Testis (tissue), 3 donors: ENCODE measurements around the gene APOL5. TPM values are rescaled to one million over a fixed set of nuclear protein-coding genes. Genes with fewer than 3 reads are reported as not detected.

Experiments
- DNase-seq: peaks from one replicate; pipeline ENCODE4 v3.0.0-alpha.2; 2019
- H3K27ac ChIP-seq, 2 donors: fragments of 200-600 bp; sonication (generic); one replicate each; pipeline ENCODE4 v1.5.1; 2019
- H3K27me3 ChIP-seq: fragments of 200-600 bp; sonication (generic); one replicate; pipeline ENCODE4 v1.5.1; 2019
- H3K36me3 ChIP-seq: fragments of 200-600 bp; sonication (generic); one replicate; pipeline ENCODE4 v1.5.1; 2017; ENCODE audit warnings: low read depth; ENCODE audit errors: missing control alignments
- H3K4me1 ChIP-seq: fragments of 200-600 bp; sonication (generic); one replicate; pipeline ENCODE4 v1.5.1; 2019
- H3K4me3 ChIP-seq, 2 donors: fragments of 200-600 bp; sonication (generic); one replicate each; pipeline ENCODE4 v1.5.1; 2017 to 2019
- H3K9me3 ChIP-seq: fragments of 200-600 bp; sonication (generic); one replicate; pipeline ENCODE4 v1.5.1; 2017
- POLR2A ChIP-seq: fragments of 450-650 bp; IDR thresholded peaks from one replicate; pipeline ENCODE4 v1.6.1; 2017; ENCODE audit warnings: antibody characterized with exemption, mild to moderate bottlenecking, moderate library complexity
- WGBS, 2 donors: methylation state at CpG; one replicate each; pipeline ENCODE4 v1.1.5; 2018; 5-methylcytosine and 5-hydroxymethylcytosine counted together
- intact Hi-C: fragments of 100-400 bp; cut with DNase I; formaldehyde crosslinking; loops from one replicate; pipeline ENCODE4 v1.15.1; 2023; ENCODE audit warnings: low total_unique reads
- polyA plus RNA-seq: library from polyadenylated mRNA; stranded (reverse); fragments of 350-450 nt; fragmentation: Illumina TruSeq; extraction: RNeasy Lipid Tissue Mini Kit (QIAGEN cat#74804); gene quantifications from one replicate; pipeline ENCODE4 v1.2.3, GENCODE V29; 2014; ENCODE audit warnings: low read depth, low replicate concordance; ENCODE audit not compliant: insufficient read depth
- total RNA-seq, 2 donors: library from RNA; depleted of rRNA; stranded (reverse); fragments of >200 nt; gene quantifications; one replicate each; pipeline ENCODE4 v1.2.3, GENCODE V29; 2016
- TF ChIP-seq, protein P1 (sequence below), 3 experiments: fragments of 450-650 bp in 2 of 3; fragments of 200-600 bp in 1 of 3; sonication (generic) in 1 of 3; IDR thresholded peaks; one replicate each; pipeline ENCODE4 v1.5.1; 2016 to 2019; ENCODE audit warnings: antibody characterized with exemption in 3 of 3, mild to moderate bottlenecking in 2 of 3, moderate library complexity in 1 of 3

Gene APOL5
- total and polyA plus RNA-seq, 3 donors from 2014 or later = 0.31 to 0.74 TPM; not detected in 1

- no peak for TF ChIP-seq POLR2A
- TF ChIP-seq, protein P1, sequence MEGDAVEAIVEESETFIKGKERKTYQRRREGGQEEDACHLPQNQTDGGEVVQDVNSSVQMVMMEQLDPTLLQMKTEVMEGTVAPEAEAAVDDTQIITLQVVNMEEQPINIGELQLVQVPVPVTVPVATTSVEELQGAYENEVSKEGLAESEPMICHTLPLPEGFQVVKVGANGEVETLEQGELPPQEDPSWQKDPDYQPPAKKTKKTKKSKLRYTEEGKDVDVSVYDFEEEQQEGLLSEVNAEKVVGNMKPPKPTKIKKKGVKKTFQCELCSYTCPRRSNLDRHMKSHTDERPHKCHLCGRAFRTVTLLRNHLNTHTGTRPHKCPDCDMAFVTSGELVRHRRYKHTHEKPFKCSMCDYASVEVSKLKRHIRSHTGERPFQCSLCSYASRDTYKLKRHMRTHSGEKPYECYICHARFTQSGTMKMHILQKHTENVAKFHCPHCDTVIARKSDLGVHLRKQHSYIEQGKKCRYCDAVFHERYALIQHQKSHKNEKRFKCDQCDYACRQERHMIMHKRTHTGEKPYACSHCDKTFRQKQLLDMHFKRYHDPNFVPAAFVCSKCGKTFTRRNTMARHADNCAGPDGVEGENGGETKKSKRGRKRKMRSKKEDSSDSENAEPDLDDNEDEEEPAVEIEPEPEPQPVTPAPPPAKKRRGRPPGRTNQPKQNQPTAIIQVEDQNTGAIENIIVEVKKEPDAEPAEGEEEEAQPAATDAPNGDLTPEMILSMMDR (IDR thresholded peaks at IDR 0.05) = no peak
- WGBS, 2 donors = 71 to 82% methylated on average over 4 of the region's 4 CpGs
Measured at GRCh38 chr22:35681454-35682052, 36.1 kb upstream of the APOL5 start.

DNA sequence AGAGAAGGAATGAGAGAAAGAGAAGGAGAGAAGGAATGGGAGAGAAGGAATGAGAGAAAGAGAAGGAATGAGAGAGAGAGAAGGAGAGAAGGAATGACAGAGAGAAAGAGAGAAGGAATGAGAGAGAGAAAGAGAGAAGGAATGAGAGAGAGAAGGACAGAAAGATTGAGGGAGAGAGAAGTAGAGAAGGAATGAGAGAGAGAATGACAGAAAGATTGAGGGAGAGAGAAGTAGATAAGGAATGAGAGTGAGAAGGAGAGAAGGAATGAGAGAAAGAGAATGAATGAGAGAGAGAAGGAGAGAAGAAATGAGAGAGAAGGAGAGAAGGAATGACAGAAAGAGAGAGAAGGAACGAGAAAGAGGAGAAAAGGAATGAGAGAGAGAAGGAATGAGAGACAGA lies 34.1 kb upstream of the APOL5 start:
- TF ChIP-seq, protein P1 (IDR thresholded peaks at IDR 0.05) = no peak
- TF ChIP-seq POLR2A = no peak
- H3K36me3 ChIP-seq = no peaks in the 10 kb centered on the region
- H3K4me1 ChIP-seq = no peaks in the 10 kb centered on the region
- WGBS, 2 donors = 86 to 94% methylated on average over 1 of the region's 1 CpG
- no peaks in the 10 kb centered on the region for H3K27me3 ChIP-seq
- no peak for DNase-seq
- H3K27ac ChIP-seq = no peak overlapping the region
- intact Hi-C loops = no loop called here
- no peaks in the 10 kb centered on the region for H3K9me3 ChIP-seq
- no peak overlapping the region for H3K4me3 ChIP-seq

More at GRCh38 chr22:35681454-35682052, 36.1 kb upstream of the APOL5 start:
- intact Hi-C loops = no loop called here
- Histone ChIP-seq H3K4me1 (no peaks in the 10 kb centered on the region), H3K27me3 (no peaks in the 10 kb centered on the region), H3K36me3 (no peaks in the 10 kb centered on the region), H3K9me3 (no peaks in the 10 kb centered on the region), H3K4me3 (no peak overlapping the region), H3K27ac (no peak overlapping the region)
- DNase-seq = no peak

GRCh38 chr22:35684270-35684700 lies 33.4 kb upstream of the APOL5 start:
- Histone ChIP-seq H3K4me3 (no peak overlapping the region), H3K36me3 (no peaks in the 10 kb centered on the region), H3K27ac (no peak overlapping the region), H3K27me3 (no peaks in the 10 kb centered on the region), H3K9me3 (no peaks in the 10 kb centered on the region), H3K4me1 (no peaks in the 10 kb centered on the region)
- TF ChIP-seq, protein P1 (IDR thresholded peaks at IDR 0.05) = no peak
- TF ChIP-seq POLR2A = no peak
- intact Hi-C loops = no loop called here
- WGBS, 2 donors = 58% methylated on average over 3 of the region's 3 CpGs
- DNase-seq = peak; percentile 21

- Histone ChIP-seq H3K4me3 (no peak overlapping the region), H3K27me3 (no peaks in the 10 kb centered on the region), H3K27ac (no peak overlapping the region), H3K4me1 (no peaks in the 10 kb centered on the region), H3K36me3 (no peaks in the 10 kb centered on the region), H3K9me3 (no peaks in the 10 kb centered on the region)
- TF ChIP-seq, protein P1 (IDR thresholded peaks at IDR 0.05) = no peak
- no peak for TF ChIP-seq POLR2A
- intact Hi-C loops = no loop called here
- DNase-seq = no peak
Measured at GRCh38 chr22:35684732-35685131, 32.9 kb upstream of the APOL5 start.

DNA sequence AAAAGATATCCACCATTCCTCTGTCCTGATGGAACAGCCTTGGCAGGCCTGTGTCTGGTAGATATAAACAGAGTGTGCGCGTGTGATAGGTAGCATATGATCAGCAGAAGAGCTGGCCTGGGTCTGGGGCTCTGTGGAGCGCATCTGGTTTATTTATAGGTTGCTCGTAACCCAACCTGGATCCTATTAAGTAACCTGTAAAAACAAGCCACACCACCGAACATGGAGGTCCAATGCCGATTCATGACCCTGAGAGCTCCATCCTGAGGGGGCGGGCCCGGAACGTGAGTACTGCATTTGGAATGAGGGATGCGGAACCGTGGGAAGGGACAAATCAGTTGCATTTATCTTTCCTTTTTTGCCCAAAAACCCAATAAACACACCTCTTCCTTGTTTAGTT lies 31.9 kb upstream of the APOL5 start:
- Histone ChIP-seq H3K27me3 (no peaks in the 10 kb centered on the region), H3K27ac (no peak overlapping the region), H3K4me1 (no peaks in the 10 kb centered on the region), H3K4me3 (no peak overlapping the region), H3K36me3 (no peaks in the 10 kb centered on the region), H3K9me3 (no peaks in the 10 kb centered on the region)
- DNase-seq = no peak
- TF ChIP-seq, protein P1 (IDR thresholded peaks at IDR 0.05) = no peak
- TF ChIP-seq POLR2A = no peak
- 64 to 78% methylated on average over 11 of the region's 11 CpGs for WGBS, 2 donors
- intact Hi-C loops = no loop called here
